ENCODE data around the gene KIRREL3.

The KIRREL3 gene

DNA sequence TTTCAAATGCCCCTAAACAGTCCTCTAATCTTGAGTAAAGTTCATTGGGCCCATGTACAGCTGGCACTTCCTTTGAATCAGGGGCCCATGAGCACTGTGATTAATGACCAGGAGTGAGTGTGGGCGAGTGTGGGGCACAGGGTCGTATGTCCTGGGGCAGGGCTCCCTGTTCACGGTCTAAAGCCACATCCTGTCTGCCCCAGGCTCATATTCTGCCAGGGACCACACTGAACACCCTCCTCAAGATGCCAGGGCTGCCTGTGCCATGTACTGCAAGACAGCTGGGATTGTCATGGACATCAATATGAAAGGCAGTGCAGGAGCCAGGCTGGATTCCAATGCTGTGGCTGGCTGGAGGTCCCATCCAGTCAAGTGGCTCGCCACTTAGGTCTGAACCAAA is 130.5 kb downstream of the KIRREL3 start:
- Histone ChIP-seq H3K27ac (no peak overlapping the region), H3K27me3 (no peaks in the 10 kb centered on the region)
- TF ChIP-seq, protein P1, sequence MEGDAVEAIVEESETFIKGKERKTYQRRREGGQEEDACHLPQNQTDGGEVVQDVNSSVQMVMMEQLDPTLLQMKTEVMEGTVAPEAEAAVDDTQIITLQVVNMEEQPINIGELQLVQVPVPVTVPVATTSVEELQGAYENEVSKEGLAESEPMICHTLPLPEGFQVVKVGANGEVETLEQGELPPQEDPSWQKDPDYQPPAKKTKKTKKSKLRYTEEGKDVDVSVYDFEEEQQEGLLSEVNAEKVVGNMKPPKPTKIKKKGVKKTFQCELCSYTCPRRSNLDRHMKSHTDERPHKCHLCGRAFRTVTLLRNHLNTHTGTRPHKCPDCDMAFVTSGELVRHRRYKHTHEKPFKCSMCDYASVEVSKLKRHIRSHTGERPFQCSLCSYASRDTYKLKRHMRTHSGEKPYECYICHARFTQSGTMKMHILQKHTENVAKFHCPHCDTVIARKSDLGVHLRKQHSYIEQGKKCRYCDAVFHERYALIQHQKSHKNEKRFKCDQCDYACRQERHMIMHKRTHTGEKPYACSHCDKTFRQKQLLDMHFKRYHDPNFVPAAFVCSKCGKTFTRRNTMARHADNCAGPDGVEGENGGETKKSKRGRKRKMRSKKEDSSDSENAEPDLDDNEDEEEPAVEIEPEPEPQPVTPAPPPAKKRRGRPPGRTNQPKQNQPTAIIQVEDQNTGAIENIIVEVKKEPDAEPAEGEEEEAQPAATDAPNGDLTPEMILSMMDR (IDR thresholded peaks at IDR 0.05): no peak

DNA sequence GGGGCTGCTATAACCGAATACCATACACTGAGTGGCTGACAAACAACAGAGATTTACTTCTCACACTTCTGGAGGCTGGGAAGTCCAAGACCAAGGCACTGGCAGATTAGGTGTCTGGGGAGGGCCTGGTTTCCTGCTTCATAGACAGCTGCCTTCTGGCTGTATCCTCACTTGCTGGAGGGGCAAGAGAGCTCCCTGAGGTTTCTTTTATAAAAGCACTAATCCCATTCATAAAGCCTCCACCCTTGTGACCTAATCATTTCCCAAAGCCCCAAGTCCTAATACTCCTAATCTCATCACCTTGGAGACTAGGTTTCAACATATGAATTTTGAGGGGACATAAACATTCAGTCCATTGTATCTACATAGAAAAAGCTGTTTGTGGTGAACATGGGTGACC is 131.8 kb downstream of the KIRREL3 start:
- Histone ChIP-seq H3K36me3 (no peaks in the 10 kb centered on the region), H3K9me3 (no peaks in the 10 kb centered on the region), H3K4me1 (ENCODE audit: control insufficient read depth in 1 of 2, insufficient read depth in 1 of 2, low read depth in 1 of 2, low read length in 1 of 2) (no peaks in the 10 kb centered on the region), H3K27me3 (no peaks in the 10 kb centered on the region), H3K27ac (no peak overlapping the region), H3K4me3 (ENCODE audit: low read depth in 1 of 2, low read length in 1 of 2) (no peak overlapping the region)
- TF ChIP-seq, protein P1 (IDR thresholded peaks at IDR 0.05): no peak

More for the DNA sequence above, 130.5 kb downstream of the KIRREL3 start:
- no peak overlapping the region for H3K4me3 ChIP-seq (ENCODE audit: low read depth in 1 of 2, low read length in 1 of 2)
- H3K9me3 ChIP-seq: no peaks in the 10 kb centered on the region
- no peaks in the 10 kb centered on the region for H3K4me1 ChIP-seq (ENCODE audit: control insufficient read depth in 1 of 2, insufficient read depth in 1 of 2, low read depth in 1 of 2, low read length in 1 of 2)
- H3K36me3 ChIP-seq: no peaks in the 10 kb centered on the region

DNA sequence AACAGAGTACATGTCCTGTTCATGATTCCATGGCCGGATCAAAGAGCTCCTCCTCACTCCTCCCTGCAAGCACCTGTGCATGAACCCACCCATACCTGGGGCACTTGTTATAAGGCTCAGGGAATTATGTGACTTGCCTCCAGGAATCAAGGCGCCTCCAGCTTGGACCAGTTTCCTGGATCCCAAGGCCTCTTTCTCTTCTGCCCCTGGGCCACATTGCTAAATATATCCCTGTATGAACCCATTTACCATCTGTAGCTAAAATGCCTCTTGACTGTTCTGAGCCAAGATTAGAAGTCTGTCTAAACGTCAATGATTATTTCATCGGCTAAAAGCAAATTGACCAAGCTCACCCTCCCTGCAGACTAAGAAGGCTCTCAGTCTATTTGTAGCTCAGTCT is 135.6 kb downstream of the KIRREL3 start:
- H3K4me3 ChIP-seq (ENCODE audit: low read depth in 1 of 2, low read length in 1 of 2): no peak overlapping the region
- H3K4me1 ChIP-seq (ENCODE audit: control insufficient read depth in 1 of 2, insufficient read depth in 1 of 2, low read depth in 1 of 2, low read length in 1 of 2): no peaks in the 10 kb centered on the region
- H3K27ac ChIP-seq: no peak overlapping the region
- H3K27me3 ChIP-seq: no peaks in the 10 kb centered on the region
- TF ChIP-seq, protein P1 (IDR thresholded peaks at IDR 0.05): no peak
- no peaks in the 10 kb centered on the region for H3K36me3 ChIP-seq
- no peaks in the 10 kb centered on the region for H3K9me3 ChIP-seq

DNA sequence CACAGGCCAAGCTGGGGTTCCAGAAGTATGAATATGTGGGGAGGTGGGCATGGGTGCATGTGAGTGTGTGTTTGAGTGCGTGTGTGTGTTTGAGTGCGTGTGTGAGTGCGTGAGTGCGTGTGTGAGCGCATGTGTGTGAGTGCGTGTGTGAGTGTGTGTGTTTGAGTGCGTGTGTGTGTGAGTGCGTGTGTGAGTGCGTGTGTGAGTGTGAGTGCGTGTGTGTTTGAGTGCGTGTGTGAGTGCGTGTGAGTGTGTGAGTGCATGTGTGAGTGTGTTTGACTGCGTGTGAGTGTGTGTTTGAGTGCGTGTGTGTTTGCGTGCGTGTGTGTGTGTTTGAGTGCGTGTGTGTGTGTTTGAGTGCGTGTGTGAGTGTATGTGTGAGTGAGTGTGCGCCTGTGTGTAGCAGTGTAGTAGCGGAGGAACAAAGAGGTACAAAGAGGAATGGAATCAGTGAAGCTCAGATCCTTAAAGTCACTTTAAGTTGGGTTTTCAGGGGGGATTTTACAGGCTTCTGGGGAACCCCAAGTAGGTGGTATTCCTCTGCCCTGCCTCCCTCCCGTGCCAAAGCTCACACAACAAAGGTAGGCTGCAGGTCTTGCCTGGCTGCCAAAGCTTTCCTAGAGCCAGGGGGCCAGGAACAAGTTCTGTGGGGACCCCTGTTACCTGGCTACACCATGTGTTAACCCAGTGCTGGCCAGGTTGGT is 137.1 kb downstream of the KIRREL3 start:
- H3K27me3 ChIP-seq: no peaks in the 10 kb centered on the region
- no peak overlapping the region for H3K27ac ChIP-seq
- TF ChIP-seq, protein P1 (IDR thresholded peaks at IDR 0.05): no peak
- no peaks in the 10 kb centered on the region for H3K36me3 ChIP-seq
- H3K4me3 ChIP-seq (ENCODE audit: low read depth in 1 of 2, low read length in 1 of 2): no peak overlapping the region
- H3K9me3 ChIP-seq: no peaks in the 10 kb centered on the region
- H3K4me1 ChIP-seq (ENCODE audit: control insufficient read depth in 1 of 2, insufficient read depth in 1 of 2, low read depth in 1 of 2, low read length in 1 of 2): no peaks in the 10 kb centered on the region

DNA sequence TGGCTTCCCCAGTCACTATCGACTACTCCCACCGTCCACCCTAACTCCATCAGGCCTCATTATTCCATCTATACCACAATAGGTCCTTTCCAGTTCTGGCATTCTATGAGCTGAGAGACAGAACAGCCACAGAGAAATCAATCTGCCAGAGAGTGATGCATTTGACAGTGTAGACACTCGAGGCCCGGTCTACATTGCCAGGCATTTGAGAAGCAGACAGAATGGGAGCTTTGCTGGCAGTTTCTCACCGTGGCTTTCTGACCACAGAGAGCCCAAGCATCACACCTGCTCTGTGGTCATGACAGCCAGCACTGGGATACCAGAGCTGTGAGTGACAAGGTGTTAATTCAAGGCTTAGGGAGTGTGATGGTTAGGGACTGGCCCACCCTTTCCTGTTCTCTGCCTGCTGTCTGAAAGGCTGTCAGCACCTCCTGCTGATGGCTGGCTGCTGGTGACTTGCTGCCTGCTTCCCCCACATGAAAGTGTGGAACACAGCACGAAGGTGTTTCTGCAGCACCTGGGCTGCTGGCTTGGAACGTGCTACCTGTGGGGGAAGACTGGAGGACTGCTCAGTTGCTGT is 137.8 kb downstream of the KIRREL3 start:
- no peaks in the 10 kb centered on the region for H3K36me3 ChIP-seq
- H3K27me3 ChIP-seq: no peaks in the 10 kb centered on the region
- H3K27ac ChIP-seq: no peak overlapping the region
- H3K4me3 ChIP-seq (ENCODE audit: low read depth in 1 of 2, low read length in 1 of 2): no peak overlapping the region
- H3K9me3 ChIP-seq: no peaks in the 10 kb centered on the region
- no peaks in the 10 kb centered on the region for H3K4me1 ChIP-seq (ENCODE audit: control insufficient read depth in 1 of 2, insufficient read depth in 1 of 2, low read depth in 1 of 2, low read length in 1 of 2)
- TF ChIP-seq, protein P1 (IDR thresholded peaks at IDR 0.05): no peak

All from neutrophil (primary cell).